H9 (cell line): ENCODE results near the gene NDUFA12. TPM values are rescaled to one million over a fixed set of nuclear protein-coding genes. Genes with fewer than 3 reads are reported as not detected.

Experiments
- DNase-seq: peaks from one replicate; pipeline ENCODE4 v3.0.0-alpha.2; 2017
- H2AFZ ChIP-seq: one replicate; pipeline ENCODE4 v1.6.1; 2013; ENCODE audit warnings: mild to moderate bottlenecking, low read length, control low read depth, moderate library complexity
- H2AK5ac ChIP-seq: 2 replicates; pipeline ENCODE4 v1.6.1; 2013; ENCODE audit warnings: low read length, control low read depth, mixed read lengths; ENCODE audit not compliant: insufficient read length
- H2BK120ac ChIP-seq: one replicate; pipeline ENCODE4 v1.6.1; 2013; ENCODE audit warnings: low read depth, mild to moderate bottlenecking, low read length, control low read depth, inconsistent platforms; ENCODE audit not compliant: poor library complexity, severe bottlenecking
- H2BK12ac ChIP-seq: 2 replicates; pipeline ENCODE4 v1.6.1; 2013; ENCODE audit warnings: low read length, control low read depth, mixed read lengths, low read depth; ENCODE audit not compliant: insufficient read length
- H2BK15ac ChIP-seq: 2 replicates; pipeline ENCODE4 v1.6.1; 2013; ENCODE audit warnings: low read depth, low read length, control low read depth
- H2BK20ac ChIP-seq: one replicate; pipeline ENCODE4 v1.6.1; 2013; ENCODE audit warnings: low read depth, mild to moderate bottlenecking, low read length, control low read depth, inconsistent platforms; ENCODE audit not compliant: poor library complexity, severe bottlenecking
- H2BK5ac ChIP-seq: 2 replicates; pipeline ENCODE4 v1.6.1; 2013; ENCODE audit warnings: low read length, control low read depth, mixed read lengths; ENCODE audit not compliant: insufficient read length
- H3K14ac ChIP-seq: 2 replicates; pipeline ENCODE4 v1.6.1; 2013; ENCODE audit warnings: low read length, control low read depth; ENCODE audit not compliant: insufficient read depth
- H3K18ac ChIP-seq: 2 replicates; pipeline ENCODE4 v1.6.1; 2013; ENCODE audit warnings: low read depth, mild to moderate bottlenecking, mixed read lengths, low read length, control low read depth; ENCODE audit not compliant: insufficient read length
- H3K23ac ChIP-seq: 2 replicates; pipeline ENCODE4 v1.6.1; 2013; ENCODE audit warnings: low read length, control low read depth, mixed read lengths, low read depth; ENCODE audit not compliant: insufficient read length
- H3K23me2 ChIP-seq: 2 replicates; pipeline ENCODE4 v1.6.1; 2013; ENCODE audit warnings: low read depth, mild to moderate bottlenecking, mixed read lengths, low read length, control low read depth; ENCODE audit not compliant: insufficient read length, poor library complexity, severe bottlenecking
- H3K27ac ChIP-seq: 2 replicates; pipeline ENCODE4 v1.5.1; 2013; ENCODE audit warnings: low read length, control low read depth, mixed read lengths, low read depth; ENCODE audit not compliant: insufficient read length
- H3K27me3 ChIP-seq: 2 replicates; pipeline ENCODE4 v1.6.1; 2013; ENCODE audit warnings: low read length, control low read depth, inconsistent platforms; ENCODE audit not compliant: insufficient read depth
- H3K4ac ChIP-seq: 2 replicates; pipeline ENCODE4 v1.6.1; 2013; ENCODE audit warnings: low read depth, mild to moderate bottlenecking, control low read depth, inconsistent platforms, low read length, moderate library complexity
- H3K4me1 ChIP-seq: 2 replicates; pipeline ENCODE4 v1.6.1; 2013; ENCODE audit warnings: low read length, control low read depth, inconsistent platforms; ENCODE audit not compliant: insufficient read depth
- H3K4me2 ChIP-seq: 2 replicates; pipeline ENCODE4 v1.6.1; 2013; ENCODE audit warnings: low read length, control low read depth, mixed read lengths; ENCODE audit not compliant: insufficient read length, insufficient read depth
- H3K56ac ChIP-seq: 2 replicates; pipeline ENCODE4 v1.6.1; 2013; ENCODE audit warnings: low read depth, mild to moderate bottlenecking, mixed read lengths, low read length, control low read depth; ENCODE audit not compliant: insufficient read length
- H3K79me1 ChIP-seq: 2 replicates; pipeline ENCODE4 v1.6.1; 2013; ENCODE audit warnings: low read depth, mild to moderate bottlenecking, moderate library complexity, low read length, control low read depth, inconsistent platforms; ENCODE audit not compliant: insufficient read depth, poor library complexity, severe bottlenecking
- H3K79me2 ChIP-seq: 2 replicates; pipeline ENCODE4 v1.6.1; 2013; ENCODE audit warnings: low read length, control low read depth, inconsistent platforms; ENCODE audit not compliant: insufficient read depth
- H3K9ac ChIP-seq: 2 replicates; pipeline ENCODE4 v1.6.1; 2013; ENCODE audit warnings: low read length, control low read depth, mixed read lengths; ENCODE audit not compliant: insufficient read length; ENCODE audit errors: extremely low read depth
- H3K9me3 ChIP-seq: one replicate; pipeline ENCODE4 v1.6.1; 2013; ENCODE audit warnings: low read depth, low read length, inconsistent platforms; ENCODE audit not compliant: control insufficient read depth
- H3T11ph ChIP-seq: one replicate; pipeline ENCODE4 v1.6.1; 2013; ENCODE audit warnings: mild to moderate bottlenecking, low read length, control low read depth, inconsistent platforms
- H4K20me1 ChIP-seq: one replicate; pipeline ENCODE4 v1.6.1; 2013; ENCODE audit not compliant: control insufficient read depth, insufficient read length, insufficient read depth
- H4K5ac ChIP-seq: 2 replicates; pipeline ENCODE4 v1.6.1; 2013; ENCODE audit warnings: low read depth, mild to moderate bottlenecking, mixed read lengths, low read length, control low read depth; ENCODE audit not compliant: insufficient read length
- H4K8ac ChIP-seq: replicated peaks from 2 replicates; pipeline ENCODE4 v1.6.1; 2013; ENCODE audit warnings: low read length, control low read depth, mixed read lengths, low read depth; ENCODE audit not compliant: insufficient read length
- H4K91ac ChIP-seq: 2 replicates; pipeline ENCODE4 v1.6.1; 2013; ENCODE audit warnings: low read depth, mild to moderate bottlenecking, moderate library complexity, mixed read lengths, low read length, control low read depth; ENCODE audit not compliant: insufficient read length
- H3K27ac Mint-ChIP-seq, 3 experiments: 2 replicates in 2 of 3; 3 replicates in 1 of 3; pipeline ENCODE4 v1.8.0; 2020 to 2021; ENCODE audit warnings: mixed read lengths in 3 of 3, mild to moderate bottlenecking in 1 of 3, moderate library complexity in 1 of 3
- H3K27me3 Mint-ChIP-seq: 2 replicates; pipeline ENCODE4 v1.8.0; 2021; ENCODE audit warnings: low read depth, mild to moderate bottlenecking, moderate library complexity, mixed read lengths
- H3K36me3 Mint-ChIP-seq, 3 experiments: 2 replicates in 2 of 3; 3 replicates in 1 of 3; pipeline ENCODE4 v1.8.0; 2020 to 2021; ENCODE audit warnings: low read depth in 3 of 3, mixed read lengths in 3 of 3; ENCODE audit not compliant: insufficient read depth in 1 of 3
- H3K4me1 Mint-ChIP-seq, 2 experiments: 2 replicates each; pipeline ENCODE4 v1.8.0; 2020; ENCODE audit warnings: mixed read lengths in 2 of 2
- H3K4me3 Mint-ChIP-seq, 2 experiments: 2 replicates in 1 of 2; 3 replicates in 1 of 2; pipeline ENCODE4 v1.8.0; 2020 to 2021; ENCODE audit warnings: mild to moderate bottlenecking in 2 of 2, mixed read lengths in 2 of 2, moderate library complexity in 1 of 2
- H3K9me3 Mint-ChIP-seq, 2 experiments: 2 replicates in 1 of 2; 3 replicates in 1 of 2; pipeline ENCODE4 v1.8.0; 2020; ENCODE audit warnings: mild to moderate bottlenecking in 2 of 2, mixed read lengths in 2 of 2, moderate library complexity in 1 of 2
- WGBS: extraction: QIAGEN DNeasy Blood & Tissue Kit; methylation state at CpG from one replicate; pipeline ENCODE4 v1.1.7; 2013; ENCODE audit warnings: missing lambda C conversion rate, low lambda C conversion rate, mixed read lengths; ENCODE audit not compliant: insufficient read length; ENCODE audit errors: extremely low coverage; 5-methylcytosine and 5-hydroxymethylcytosine counted together
- total RNA-seq: library from RNA; stranded (reverse); gene quantifications from 2 replicates; pipeline ENCODE4 v1.2.1, GENCODE V29; 2021
- TF ChIP-seq, protein P1 (sequence below): fragments of 200-600 bp; sonication (generic); conservative IDR thresholded peaks from 3 replicates; pipeline ENCODE4 v1.8.0; 2021; ENCODE audit warnings: antibody characterized with exemption, mild to moderate bottlenecking

The NDUFA12 gene
- total RNA-seq, 1 experiment from 2014 or later, result 104 TPM

- Mint-ChIP-seq H3K27ac (no peak overlapping the region; a peak in 1 of 7 replicates), H3K36me3 (peaks cover 7 to 17% (median 16%) of the 10 kb centered on the region in 3 experiments; a peak in 6 of 7 replicates), H3K4me3 (no peak overlapping the region), H3K27me3 (no peaks in the 10 kb centered on the region), H3K4me1 (peaks cover 0 to 4% of the 10 kb centered on the region in 2 experiments; a peak in 1 of 4 replicates), H3K9me3 (no peaks in the 10 kb centered on the region)
- no peak overlapping the region for H2BK120ac ChIP-seq
- H2BK5ac ChIP-seq, result no peak overlapping the region
- H3K9me3 ChIP-seq, result no peaks in the 10 kb centered on the region
- no peak overlapping the region for H2BK20ac ChIP-seq
- no peak overlapping the region for H3K4ac ChIP-seq
- no peak for DNase-seq
- no peak overlapping the region for H2AK5ac ChIP-seq
- H3T11ph ChIP-seq, result no peak overlapping the region
- no peak overlapping the region for H2AFZ ChIP-seq
- no peak overlapping the region for H4K8ac ChIP-seq
- no peak overlapping the region for H4K91ac ChIP-seq
- no peak overlapping the region for H2BK12ac ChIP-seq
- no peak overlapping the region for H3K56ac ChIP-seq
- no peaks in the 10 kb centered on the region for H3K79me2 ChIP-seq
- H3K79me1 ChIP-seq, result peaks cover 4% of the 10 kb centered on the region
- no peaks in the 10 kb centered on the region for H3K23me2 ChIP-seq
- H4K5ac ChIP-seq, result no peak overlapping the region
- TF ChIP-seq, protein P1, sequence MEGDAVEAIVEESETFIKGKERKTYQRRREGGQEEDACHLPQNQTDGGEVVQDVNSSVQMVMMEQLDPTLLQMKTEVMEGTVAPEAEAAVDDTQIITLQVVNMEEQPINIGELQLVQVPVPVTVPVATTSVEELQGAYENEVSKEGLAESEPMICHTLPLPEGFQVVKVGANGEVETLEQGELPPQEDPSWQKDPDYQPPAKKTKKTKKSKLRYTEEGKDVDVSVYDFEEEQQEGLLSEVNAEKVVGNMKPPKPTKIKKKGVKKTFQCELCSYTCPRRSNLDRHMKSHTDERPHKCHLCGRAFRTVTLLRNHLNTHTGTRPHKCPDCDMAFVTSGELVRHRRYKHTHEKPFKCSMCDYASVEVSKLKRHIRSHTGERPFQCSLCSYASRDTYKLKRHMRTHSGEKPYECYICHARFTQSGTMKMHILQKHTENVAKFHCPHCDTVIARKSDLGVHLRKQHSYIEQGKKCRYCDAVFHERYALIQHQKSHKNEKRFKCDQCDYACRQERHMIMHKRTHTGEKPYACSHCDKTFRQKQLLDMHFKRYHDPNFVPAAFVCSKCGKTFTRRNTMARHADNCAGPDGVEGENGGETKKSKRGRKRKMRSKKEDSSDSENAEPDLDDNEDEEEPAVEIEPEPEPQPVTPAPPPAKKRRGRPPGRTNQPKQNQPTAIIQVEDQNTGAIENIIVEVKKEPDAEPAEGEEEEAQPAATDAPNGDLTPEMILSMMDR, result no peak
- no peak overlapping the region for H3K27ac ChIP-seq
- H3K23ac ChIP-seq, result no peak overlapping the region
- H3K18ac ChIP-seq, result no peak overlapping the region
- H2BK15ac ChIP-seq, result no peak overlapping the region
- H3K4me1 ChIP-seq, result no peaks in the 10 kb centered on the region; the same call in 1 of the 2 replicates
- no peak overlapping the region for H3K4me2 ChIP-seq
- no peak overlapping the region for H3K14ac ChIP-seq
- H3K9ac ChIP-seq, result no peak overlapping the region
- no CpG with 5 or more reads among the region's 3 CpGs for WGBS
- H3K27me3 ChIP-seq, result no peaks in the 10 kb centered on the region
- no peaks in the 10 kb centered on the region for H4K20me1 ChIP-seq
These were observed 13.3 kb downstream of the NDUFA12 start for GRCh38 chr12:94990222-94990621.
